NCI-H187 (cell line): ENCODE data around the gene PLIN4.
"Not testable (repeated sequence)": the region's sequence is repeated elsewhere in the genome, so short reads cannot be mapped to it uniquely, and the experiment has no call there.

ENCODE experiments used
- DNase-seq, 2 experiments: peaks; one replicate each; lab custom pipeline; 2025; lab: John Stamatoyannopoulos, UW

PLIN4 gene

GRCh38 chr19:4548238-4548584, 29.9 kb upstream of the PLIN4 start:
- DNase-seq: no peak

GRCh38 chr19:4547303-4548237, 29.3 kb upstream of the PLIN4 start:
- DNase-seq: no peak

- no peak for DNase-seq
Measured at GRCh38 chr19:4543842-4544647, 25.8 kb upstream of the PLIN4 start.

GRCh38 chr19:4542896-4543841, 24.9 kb upstream of the PLIN4 start:
- no peak for DNase-seq

GRCh38 chr19:4541806-4542145, 23.5 kb upstream of the PLIN4 start:
- not testable (repeated sequence) for DNase-seq

- no peak for DNase-seq
Measured at GRCh38 chr19:4541114-4541805, 23.0 kb upstream of the PLIN4 start.

GRCh38 chr19:4539693-4540581, 21.7 kb upstream of the PLIN4 start, which contains the start of gene LRG1:
Gene LRG1, minus strand, starts transcription at chr19:4540036. Its CDS starts 23 bp downstream, at chr19:4540013.
- no peak for DNase-seq

- no peak for DNase-seq
Measured at GRCh38 chr19:4539169-4539692, 20.9 kb upstream of the PLIN4 start.

- DNase-seq: no peak
Measured at GRCh38 chr19:4538601-4538954, 20.3 kb upstream of the PLIN4 start.

GRCh38 chr19:4537953-4538600, 19.8 kb upstream of the PLIN4 start:
- no peak for DNase-seq

GRCh38 chr19:4536798-4537197, 18.5 kb upstream of the PLIN4 start:
- DNase-seq: no peak

GRCh38 chr19:4534836-4535658, 16.8 kb upstream of the PLIN4 start, which contains the start of gene PLIN5:
Gene PLIN5, minus strand, starts transcription at chr19:4535224. Its CDS starts 1,150 bp downstream, at chr19:4534074.
- DNase-seq: peak; percentile 60 to 77

- DNase-seq: no peak
Measured at GRCh38 chr19:4533835-4534424, 15.6 kb upstream of the PLIN4 start.

GRCh38 chr19:4533334-4533733, 15.0 kb upstream of the PLIN4 start:
- DNase-seq: no peak

- no peak for DNase-seq
Measured at GRCh38 chr19:4531562-4532165, 13.4 kb upstream of the PLIN4 start.

- no peak for DNase-seq
Measured at GRCh38 chr19:4529924-4530522, 11.7 kb upstream of the PLIN4 start.

GRCh38 chr19:4528843-4529242, 10.6 kb upstream of the PLIN4 start:
- DNase-seq: no peak
